GM21360 (cell line): Measurements from ENCODE around the gene PLCH1.

Experiments
- ATAC-seq: cut with Tn5 transposase; IDR thresholded peaks from one replicate; pipeline ENCODE4 v1.9.1; 2021; ENCODE audit warnings: mild to moderate bottlenecking, moderate library complexity; ENCODE audit not compliant: unreplicated experiment

PLCH1 gene

GRCh38 chr3:155688481-155688880 is 56.4 kb downstream of the PLCH1 start:
- no peak for ATAC-seq

- no peak for ATAC-seq
These were observed 61.5 kb downstream of the PLCH1 start for GRCh38 chr3:155683344-155683720.

GRCh38 chr3:155682426-155683343 is 62.2 kb downstream of the PLCH1 start:
- no peak for ATAC-seq

- no peak for ATAC-seq
These were observed 68.5 kb downstream of the PLCH1 start for GRCh38 chr3:155676252-155676981.

- ATAC-seq, result no peak
These were observed 69.8 kb downstream of the PLCH1 start for GRCh38 chr3:155675094-155675493.

GRCh38 chr3:155673421-155673820 is 71.5 kb downstream of the PLCH1 start:
- no peak for ATAC-seq

GRCh38 chr3:155670335-155670734 is 74.5 kb downstream of the PLCH1 start:
- no peak for ATAC-seq

- no peak for ATAC-seq
These were observed 76.9 kb downstream of the PLCH1 start for GRCh38 chr3:155667988-155668387.

GRCh38 chr3:155664925-155665695 is 79.8 kb downstream of the PLCH1 start:
- no peak for ATAC-seq

- no peak for ATAC-seq
These were observed 81.2 kb downstream of the PLCH1 start for GRCh38 chr3:155663467-155664212.

GRCh38 chr3:155661760-155662159 is 83.1 kb downstream of the PLCH1 start:
- no peak for ATAC-seq

- no peak for ATAC-seq
These were observed 83.8 kb downstream of the PLCH1 start for GRCh38 chr3:155661042-155661441.

GRCh38 chr3:155658671-155659261 is 86.1 kb downstream of the PLCH1 start:
- ATAC-seq, result no peak

GRCh38 chr3:155658006-155658405 is 86.9 kb downstream of the PLCH1 start:
- ATAC-seq, result no peak

GRCh38 chr3:155657161-155657560 is 87.7 kb downstream of the PLCH1 start:
- ATAC-seq, result no peak

- no peak for ATAC-seq
These were observed 88.4 kb downstream of the PLCH1 start for GRCh38 chr3:155656466-155656865.

- no peak for ATAC-seq
These were observed 93.2 kb downstream of the PLCH1 start for GRCh38 chr3:155651489-155652218.

- no peak for ATAC-seq
These were observed 96.8 kb downstream of the PLCH1 start for GRCh38 chr3:155648013-155648591.

- ATAC-seq, result no peak
These were observed 97.7 kb downstream of the PLCH1 start for GRCh38 chr3:155647206-155647605.
